Thyroid gland (tissue), 4 donors: ENCODE results near the gene WNK1. TPM values are rescaled to one million over a fixed set of nuclear protein-coding genes. Genes with fewer than 3 reads are reported as not detected.

Source experiments
- DNase-seq, 2 donors: peaks; one replicate each; pipeline ENCODE4 v3.0.0-alpha.2; 2019
- H3K27ac ChIP-seq, 3 donors: fragments of 200-600 bp; sonication (generic); 1 replicate in 2 of 3; 2 replicates in 1 of 3; pipeline ENCODE4 v1.5.1; 2016 to 2019; ENCODE audit warnings: mild to moderate bottlenecking in 1 of 3, moderate library complexity in 1 of 3
- H3K27me3 ChIP-seq: fragments of 200-600 bp; sonication (generic); one replicate; pipeline ENCODE4 v1.5.1; 2019
- H3K36me3 ChIP-seq, 2 donors: fragments of 200-600 bp; sonication (generic); one replicate each; pipeline ENCODE4 v1.5.1; 2016 to 2019
- H3K4me1 ChIP-seq, 2 donors: fragments of 200-600 bp; sonication (generic); one replicate each; pipeline ENCODE4 v1.5.1; 2017 to 2019
- H3K4me3 ChIP-seq, 3 donors: fragments of 200-600 bp; sonication (generic); replicated peaks in 1 of 3; 1 replicate in 2 of 3; 2 replicates in 1 of 3; pipeline ENCODE4 v1.5.1; 2016; ENCODE audit warnings: mild to moderate bottlenecking in 1 of 3
- H3K9me3 ChIP-seq: fragments of 200-600 bp; sonication (generic); one replicate; pipeline ENCODE4 v1.5.1; 2017
- CTCF ChIP-seq, 6 experiments: fragments of 200-600 bp in 3 of 6; fragments of 450-650 bp in 3 of 6; sonication (generic) in 3 of 6; IDR thresholded peaks; one replicate each; pipeline ENCODE4 v1.5.1; 2016 to 2019; ENCODE audit warnings: antibody characterized with exemption in 6 of 6, mild to moderate bottlenecking in 2 of 6, inconsistent platforms in 1 of 6, moderate library complexity in 1 of 6
- POLR2A ChIP-seq, 2 donors: fragments of 450-650 bp; IDR thresholded peaks; one replicate each; pipeline ENCODE4 v1.6.1; 2017; ENCODE audit warnings: antibody characterized with exemption in 2 of 2, mild to moderate bottlenecking in 2 of 2, moderate library complexity in 1 of 2
- WGBS, 2 donors: methylation state at CpG; one replicate each; pipeline ENCODE4 v1.1.5; 2017; 5-methylcytosine and 5-hydroxymethylcytosine counted together
- intact Hi-C: fragments of 100-400 bp; cut with DNase I; formaldehyde crosslinking; loops from one replicate; pipeline ENCODE4 v1.15.1; 2023
- total RNA-seq, 4 donors: library from RNA; depleted of rRNA; stranded (reverse); fragments of >200 nt; gene quantifications; one replicate each; pipeline ENCODE4 v1.2.3, GENCODE V29; 2016

The WNK1 gene
- total RNA-seq, 4 donors from 2014 or later: 90.0 to 211 (median 109) TPM

GRCh38 chr12:880656-881055 is 128.3 kb downstream of the WNK1 start:
- intact Hi-C loops: no loop called here
- no peaks in the 10 kb centered on the region for H3K9me3 ChIP-seq
- WGBS, 2 donors: 83 to 92% methylated on average over 4 of the region's 4 CpGs
- H3K36me3 ChIP-seq: peaks cover 57 to 60% of the 10 kb centered on the region in 2 donors
- no peak overlapping the region for H3K4me3 ChIP-seq
- TF ChIP-seq CTCF (IDR thresholded peaks at IDR 0.05) (no peak), POLR2A (IDR thresholded peaks at IDR 0.05) (no peak)
- no peaks in the 10 kb centered on the region for H3K27me3 ChIP-seq
- no peak for DNase-seq
- no peaks in the 10 kb centered on the region for H3K4me1 ChIP-seq
- no peak overlapping the region for H3K27ac ChIP-seq

- no peak for TF ChIP-seq POLR2A (IDR thresholded peaks at IDR 0.05)
- no peak for TF ChIP-seq CTCF (IDR thresholded peaks at IDR 0.05)
- Histone ChIP-seq H3K4me3 (no peak overlapping the region), H3K27me3 (no peaks in the 10 kb centered on the region), H3K36me3 (peaks cover 76 to 79% of the 10 kb centered on the region in 2 donors), H3K4me1 (no peaks in the 10 kb centered on the region), H3K9me3 (no peaks in the 10 kb centered on the region), H3K27ac (no peak overlapping the region)
- intact Hi-C loops: no loop called here
- no peak for DNase-seq
- WGBS, 2 donors: 93 to 95% methylated on average over 5 of the region's 5 CpGs
Observed at GRCh38 chr12:884746-885414, 132.5 kb downstream of the WNK1 start.

GRCh38 chr12:885701-886100 is 133.3 kb downstream of the WNK1 start:
- Histone ChIP-seq H3K4me1 (no peaks in the 10 kb centered on the region), H3K27ac (no peak overlapping the region), H3K36me3 (peaks cover 75 to 77% of the 10 kb centered on the region in 2 donors), H3K4me3 (no peak overlapping the region), H3K27me3 (no peaks in the 10 kb centered on the region), H3K9me3 (no peaks in the 10 kb centered on the region)
- no peak for DNase-seq
- WGBS, 2 donors: 93 to 95% methylated on average over 2 of the region's 2 CpGs
- no peak for TF ChIP-seq CTCF (IDR thresholded peaks at IDR 0.05)
- TF ChIP-seq POLR2A (IDR thresholded peaks at IDR 0.05): no peak
- intact Hi-C loops: no loop called here

GRCh38 chr12:886206-886605 is 133.8 kb downstream of the WNK1 start:
- DNase-seq: no peak
- intact Hi-C loops: no loop called here
- Histone ChIP-seq H3K4me1 (no peaks in the 10 kb centered on the region), H3K27ac (no peak overlapping the region), H3K36me3 (peaks cover 70 to 77% of the 10 kb centered on the region in 2 donors), H3K27me3 (no peaks in the 10 kb centered on the region), H3K9me3 (no peaks in the 10 kb centered on the region), H3K4me3 (no peak overlapping the region)
- 93 to 95% methylated on average over 2 of the region's 2 CpGs for WGBS, 2 donors
- no peak for TF ChIP-seq CTCF (IDR thresholded peaks at IDR 0.05)
- no peak for TF ChIP-seq POLR2A (IDR thresholded peaks at IDR 0.05)

GRCh38 chr12:894226-894625 is 141.8 kb downstream of the WNK1 start:
- Histone ChIP-seq H3K4me1 (no peaks in the 10 kb centered on the region), H3K4me3 (no peak overlapping the region), H3K27ac (no peak overlapping the region), H3K36me3 (peaks cover 37 to 38% of the 10 kb centered on the region in 2 donors), H3K9me3 (no peaks in the 10 kb centered on the region), H3K27me3 (no peaks in the 10 kb centered on the region)
- no peak for DNase-seq
- TF ChIP-seq POLR2A (IDR thresholded peaks at IDR 0.05) (no peak), CTCF (IDR thresholded peaks at IDR 0.05) (no peak)
- intact Hi-C loops: no loop called here
